HEK293T (cell line): ENCODE measurements around the gene MYO15B.

Experiments
- ARNT ChIP-seq: fragments of 450-650 bp; IDR thresholded peaks from 2 replicates; pipeline ENCODE4 v1.6.1; 2017; ENCODE audit warnings: mild to moderate bottlenecking
- CTBP1 ChIP-seq: fragments of 450-650 bp; IDR thresholded peaks from 2 replicates; pipeline ENCODE4 v1.6.1; 2016; ENCODE audit warnings: borderline replicate concordance
- FOXK2 ChIP-seq: fragments of 450-650 bp; IDR thresholded peaks from 2 replicates; pipeline ENCODE4 v1.6.1; 2016; ENCODE audit warnings: mild to moderate bottlenecking
- L3MBTL2 ChIP-seq: fragments of 450-650 bp; conservative IDR thresholded peaks from 2 replicates; pipeline ENCODE4 v1.6.1; 2016; ENCODE audit warnings: mild to moderate bottlenecking
- SUZ12 ChIP-seq: fragments of 450-650 bp; IDR thresholded peaks from 2 replicates; pipeline ENCODE4 v1.6.1; 2016; ENCODE audit warnings: mild to moderate bottlenecking

- TF ChIP-seq ARNT (no peak), FOXK2 (no peak), SUZ12 (no peak), L3MBTL2 (no peak), CTBP1 (no peak)
Measured at GRCh38 chr17:75617218-75617617, 29.6 kb downstream of the MYO15B start.
